ENCODE data around the gene SRCAP. TPM values are rescaled to one million over a fixed set of nuclear protein-coding genes. Genes with fewer than 3 reads are reported as not detected.

The SRCAP gene
- total RNA-seq, 4 donors from 2014 or later, result 20.6 to 57.4 (median 36.0) TPM

- Histone ChIP-seq H3K4me1 (peaks cover 0 to 34% (median 10%) of the 10 kb centered on the region in 3 donors), H3K36me3 (peaks cover 0 to 38% of the 10 kb centered on the region in 2 donors), H3K27ac (peak overlapping the region; percentile 81 to 95 (median 93)), H3K27me3 (no peaks in the 10 kb centered on the region), H3K4me3 (peak overlapping the region; percentile 84 to 92), H3K9me3 (no peaks in the 10 kb centered on the region)
- peak; percentile 60 for ATAC-seq
- TF ChIP-seq POLR2AphosphoS5 (IDR thresholded peaks at IDR 0.05) (no peak), POLR2A (IDR thresholded peaks at IDR 0.05) (no peak), EP300 (IDR thresholded peaks at IDR 0.05) (no peak), CTCF (IDR thresholded peaks at IDR 0.05) (no peak)
- 4 to 11% methylated on average over 3 to 21 of the region's 57 CpGs for WGBS, 2 donors (ENCODE audit: low coverage in 1 of 2)
Observed at GRCh38 chr16:30786115-30786935, 87.4 kb downstream of the SRCAP start.

GRCh38 chr16:30786936-30787612 lies 88.1 kb downstream of the SRCAP start, which contains the start of gene ZNF629:
ZNF629 (minus strand) TSS chr16:30787205; CDS start chr16:30784482, 2,723 bp downstream.
- Histone ChIP-seq H3K27ac (peak within 1 kb of the TSS; percentile 81 to 95 (median 93)), H3K27me3 (no peaks in the 10 kb centered on the region), H3K36me3 (peaks cover 0 to 31% of the 10 kb centered on the region in 2 donors), H3K9me3 (no peaks in the 10 kb centered on the region), H3K4me1 (peaks cover 0 to 34% (median 10%) of the 10 kb centered on the region in 3 donors), H3K4me3 (peak within 1 kb of the TSS; percentile 84 to 92)
- WGBS, 2 donors (ENCODE audit: low coverage in 1 of 2), result no CpG with 5 or more reads among the region's 37 CpGs
- ATAC-seq, result peak; percentile 88
- TF ChIP-seq POLR2AphosphoS5 (IDR thresholded peaks at IDR 0.05) (peak; percentile 17), EP300 (IDR thresholded peaks at IDR 0.05) (no peak)

GRCh38 chr16:30787613-30788378 lies 88.8 kb downstream of the SRCAP start:
- TF ChIP-seq EP300 (IDR thresholded peaks at IDR 0.05), result no peak
- WGBS, 2 donors (ENCODE audit: low coverage in 1 of 2), result 33 to 49% methylated on average over 7 to 10 of the region's 11 CpGs
- peaks cover 0 to 34% (median 10%) of the 10 kb centered on the region in 3 donors for H3K4me1 ChIP-seq
- H3K36me3 ChIP-seq, result peaks cover 0 to 24% of the 10 kb centered on the region in 2 donors
- H3K4me3 ChIP-seq, result peak overlapping the region; percentile 84 to 92
- peak overlapping the region; percentile 81 to 95 (median 93) for H3K27ac ChIP-seq
- no peaks in the 10 kb centered on the region for H3K27me3 ChIP-seq
- no peaks in the 10 kb centered on the region for H3K9me3 ChIP-seq
- ATAC-seq, result no peak

Small RNA genes within 50 kb of the gene (small RNA-seq; reads per million reads assigned to genes)
- gene RNU6-1043P (0 reads per million in 4 donors), gene RNU6-416P (0 reads per million in 4 donors), gene SNORA30 (0 to 1.6 (median 0.63) reads per million in 4 donors)

Other genes starting within 250 kb of the SRCAP start
- gene ITGAL, start 226.4 kb upstream of the SRCAP start, total RNA-seq, result 1 to 10 TPM in 2 of 4 donors, under 1 TPM in 2; 0.30 to 4.2 (median 0.97) TPM
- gene ZNF768, start 172.6 kb upstream of the SRCAP start, total RNA-seq, result 10 to 100 TPM; 41.3 to 87.8 (median 50.9) TPM
- gene ZNF747, start 164.3 kb upstream of the SRCAP start, total RNA-seq, result 10 to 100 TPM; 15.3 to 31.6 (median 19.3) TPM
- 10 to 100 TPM in 2 of 4 donors, 1 to 10 TPM in 2; 6.3 to 13.1 (median 9.3) TPM for gene ZNF764, start 140.8 kb upstream of the SRCAP start, total RNA-seq
- 10 to 100 TPM; 15.9 to 22.1 (median 20.8) TPM for gene ZNF688, start 127.5 kb upstream of the SRCAP start, total RNA-seq
- gene ZNF785, start 113.5 kb upstream of the SRCAP start, total RNA-seq, result 10 to 100 TPM in 3 of 4 donors, 1 to 10 TPM in 1; 6.9 to 17.0 (median 12.2) TPM
- 10 to 100 TPM in 2 of 4 donors, 1 to 10 TPM in 2; 9.7 to 13.1 (median 11.4) TPM for gene ZNF689, start 88.8 kb upstream of the SRCAP start, total RNA-seq
- gene PRR14, start 48.2 kb upstream of the SRCAP start, total RNA-seq, result 10 to 100 TPM; 21.7 to 49.2 (median 41.8) TPM
- gene FBRS, start 40.7 kb upstream of the SRCAP start, total RNA-seq, result 10 to 100 TPM; 19.9 to 52.1 (median 32.8) TPM
- gene PHKG2, start 49.3 kb downstream of the SRCAP start, total RNA-seq, result 10 to 100 TPM; 19.4 to 29.0 (median 23.4) TPM
- 1 to 10 TPM in 2 of 4 donors, not detected in 2; 1.3 to 1.9 TPM for gene CFAP119, start 62.9 kb downstream of the SRCAP start, total RNA-seq
- 100 to 1,000 TPM in 1 of 4 donors, 10 to 100 TPM in 3; 76.4 to 108 (median 80.6) TPM for gene RNF40, start 63.2 kb downstream of the SRCAP start, total RNA-seq
- 10 to 100 TPM; 12.3 to 16.5 (median 14.5) TPM for gene ZNF629, start 88.0 kb downstream of the SRCAP start, total RNA-seq
- 10 to 100 TPM; 39.2 to 48.7 (median 42.0) TPM for gene BCL7C, start 194.9 kb downstream of the SRCAP start, total RNA-seq
- 10 to 100 TPM in 1 of 4 donors, 1 to 10 TPM in 3; 5.1 to 14.6 (median 6.2) TPM for gene CTF1, start 197.4 kb downstream of the SRCAP start, total RNA-seq
- gene FBXL19, start 224.4 kb downstream of the SRCAP start, total RNA-seq, result 10 to 100 TPM in 3 of 4 donors, 1 to 10 TPM in 1; 10.0 to 23.5 (median 11.9) TPM
- gene ORAI3, start 249.9 kb downstream of the SRCAP start, total RNA-seq, result 10 to 100 TPM; 23.7 to 51.5 (median 40.0) TPM